Measurements from ENCODE around the gene GET4.

DNA sequence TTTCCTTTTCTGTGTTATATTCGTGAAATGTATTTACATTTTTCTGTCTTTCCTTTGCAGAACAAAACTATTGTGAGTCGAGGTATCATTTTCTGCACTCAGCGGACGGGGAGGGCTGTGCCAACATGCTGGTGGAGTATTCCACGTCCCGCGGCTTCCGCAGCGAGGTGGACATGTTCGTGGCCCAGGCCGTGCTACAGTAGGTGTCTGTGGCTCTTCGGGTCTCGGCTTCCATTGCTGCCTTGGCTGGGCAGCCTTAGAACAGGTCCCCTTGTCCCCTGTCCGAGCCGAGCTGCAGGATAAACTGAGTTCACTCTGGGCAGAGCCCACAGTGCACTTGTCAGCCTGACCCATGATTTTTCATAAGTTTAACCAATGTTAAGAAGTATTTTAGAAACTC, 14.5 kb downstream of the GET4 start:
- TF ChIP-seq, protein P1, sequence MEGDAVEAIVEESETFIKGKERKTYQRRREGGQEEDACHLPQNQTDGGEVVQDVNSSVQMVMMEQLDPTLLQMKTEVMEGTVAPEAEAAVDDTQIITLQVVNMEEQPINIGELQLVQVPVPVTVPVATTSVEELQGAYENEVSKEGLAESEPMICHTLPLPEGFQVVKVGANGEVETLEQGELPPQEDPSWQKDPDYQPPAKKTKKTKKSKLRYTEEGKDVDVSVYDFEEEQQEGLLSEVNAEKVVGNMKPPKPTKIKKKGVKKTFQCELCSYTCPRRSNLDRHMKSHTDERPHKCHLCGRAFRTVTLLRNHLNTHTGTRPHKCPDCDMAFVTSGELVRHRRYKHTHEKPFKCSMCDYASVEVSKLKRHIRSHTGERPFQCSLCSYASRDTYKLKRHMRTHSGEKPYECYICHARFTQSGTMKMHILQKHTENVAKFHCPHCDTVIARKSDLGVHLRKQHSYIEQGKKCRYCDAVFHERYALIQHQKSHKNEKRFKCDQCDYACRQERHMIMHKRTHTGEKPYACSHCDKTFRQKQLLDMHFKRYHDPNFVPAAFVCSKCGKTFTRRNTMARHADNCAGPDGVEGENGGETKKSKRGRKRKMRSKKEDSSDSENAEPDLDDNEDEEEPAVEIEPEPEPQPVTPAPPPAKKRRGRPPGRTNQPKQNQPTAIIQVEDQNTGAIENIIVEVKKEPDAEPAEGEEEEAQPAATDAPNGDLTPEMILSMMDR (IDR thresholded peaks at IDR 0.05): no peak
- no peak for TF ChIP-seq EP300 (IDR thresholded peaks at IDR 0.05)
